ENCODE results near the gene PYCR2.
"Not testable (repeated sequence)": the region's sequence is repeated elsewhere in the genome, so short reads cannot be mapped to it uniquely, and the experiment has no call there.

The PYCR2 gene

DNA sequence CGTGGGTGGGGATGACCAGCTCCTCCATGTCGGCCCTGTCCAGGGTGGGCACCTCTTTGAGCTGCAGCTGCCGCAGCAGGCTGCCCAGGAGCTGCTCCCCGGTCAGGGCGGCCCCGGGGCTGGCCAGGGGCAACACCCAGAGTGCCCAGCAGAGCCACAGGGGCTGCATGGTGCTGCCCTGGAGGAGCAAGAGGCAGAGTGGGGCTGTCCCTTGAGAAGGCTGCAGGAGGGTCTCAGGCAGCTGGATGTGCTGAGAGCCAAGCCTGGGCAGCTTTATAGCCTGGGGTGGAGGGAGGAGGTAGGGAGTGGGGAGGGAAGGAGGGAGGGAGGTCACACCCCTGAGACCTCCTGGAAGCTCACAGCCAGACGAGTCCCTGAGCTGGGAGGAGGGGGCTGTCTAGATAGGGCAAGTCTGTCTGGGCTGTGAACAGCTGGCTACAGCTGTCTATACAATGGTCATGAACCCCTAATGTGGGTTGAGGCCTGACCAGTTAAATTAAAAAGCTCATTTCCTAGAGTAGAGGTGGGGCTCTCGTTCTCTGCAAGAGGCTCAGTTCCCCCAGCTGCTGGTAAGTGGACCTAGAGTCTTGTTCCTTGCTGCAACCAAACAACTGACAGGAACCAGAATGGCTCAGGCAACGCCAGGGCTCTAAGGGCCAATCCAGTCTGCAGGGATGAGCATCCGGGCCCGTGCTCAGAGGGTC lies 35.0 kb downstream of the PYCR2 start, which contains the start of gene LEFTY1:
TSS of gene LEFTY1 (minus strand) at position 249 of the 704 bp plus-strand sequence. CDS start at position 169, 80 bp downstream.
- no peak for DNase-seq

DNA sequence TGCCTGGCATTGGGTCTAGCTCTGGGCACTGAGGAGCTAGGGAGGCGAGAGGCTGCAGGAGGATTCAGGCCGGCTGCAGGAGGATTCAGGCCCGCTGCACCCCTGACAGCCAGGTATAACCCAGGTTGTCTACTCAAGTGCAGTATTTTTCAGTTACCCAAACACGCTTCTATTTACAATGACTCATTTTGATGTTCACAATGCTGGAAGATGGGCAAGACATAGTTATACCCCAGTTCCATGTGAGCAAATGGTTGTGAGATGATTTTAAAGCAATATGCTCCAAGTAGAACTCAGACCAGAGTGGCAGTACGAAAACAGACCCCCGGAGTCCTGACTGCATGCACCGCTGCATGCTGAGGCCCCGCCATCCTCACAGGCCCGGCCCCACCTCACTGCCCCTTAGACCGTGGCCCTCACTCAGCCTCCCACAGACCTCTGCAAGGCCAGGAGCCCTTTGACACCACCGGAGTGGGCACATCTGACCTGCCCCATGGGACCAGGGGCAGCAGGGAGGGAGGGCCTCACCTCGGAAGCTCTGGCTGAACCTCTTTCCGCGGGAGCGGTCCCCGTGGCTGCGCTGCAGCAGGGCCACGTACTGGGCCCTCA lies 35.7 kb downstream of the PYCR2 start:
- no peak for DNase-seq

DNA sequence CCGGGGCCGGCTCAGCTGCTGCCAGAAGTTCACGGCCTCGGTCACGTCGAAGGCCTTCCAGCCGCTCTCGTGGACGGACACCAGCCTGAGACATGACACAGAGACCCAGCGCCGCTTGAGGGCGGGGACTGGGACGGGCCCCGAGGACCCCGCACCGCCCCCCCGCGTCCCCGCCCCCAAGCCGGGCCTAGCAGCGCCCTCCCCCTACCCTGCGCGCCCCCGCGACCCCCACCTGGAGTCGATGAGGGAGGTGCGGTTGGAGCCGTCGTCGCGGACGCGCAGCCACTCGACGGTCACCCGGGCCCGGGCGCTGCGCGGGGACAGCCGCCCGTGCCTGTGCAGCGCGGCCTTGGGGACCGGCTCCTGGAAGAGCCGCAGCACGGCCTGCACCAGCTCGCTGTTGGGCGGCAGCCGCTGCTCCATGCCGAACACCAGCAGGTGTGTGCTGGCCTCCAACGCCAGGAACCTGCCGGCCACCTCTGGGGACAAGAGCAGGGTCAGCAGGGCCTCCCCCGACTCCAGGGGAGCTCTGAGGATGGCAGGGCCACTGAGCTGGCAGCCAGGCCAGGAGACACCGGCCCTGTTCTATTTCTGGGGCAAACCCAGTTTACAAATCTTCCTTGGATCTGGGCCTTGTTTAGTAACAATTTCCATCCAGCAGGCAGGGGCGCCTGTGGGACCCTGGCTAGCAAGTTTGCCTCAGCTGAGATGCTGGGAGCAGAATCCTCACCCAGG lies 36.3 kb downstream of the PYCR2 start:
- DNase-seq, result not testable (repeated sequence)

DNA sequence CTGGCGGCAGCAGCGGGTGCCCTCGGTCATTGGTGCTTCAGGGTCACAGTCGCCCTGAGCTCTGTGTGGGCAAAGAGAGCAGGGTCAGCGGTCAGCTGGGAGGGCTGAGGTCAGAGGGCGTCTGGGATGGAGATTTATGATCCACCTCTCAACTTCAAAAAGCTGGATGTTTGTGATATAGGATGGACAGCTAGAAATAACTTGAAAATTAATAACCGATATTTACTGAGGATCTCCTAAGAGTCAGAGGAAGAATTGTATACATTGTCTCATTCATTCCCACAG lies 37.1 kb downstream of the PYCR2 start:
- no peak for DNase-seq

DNA sequence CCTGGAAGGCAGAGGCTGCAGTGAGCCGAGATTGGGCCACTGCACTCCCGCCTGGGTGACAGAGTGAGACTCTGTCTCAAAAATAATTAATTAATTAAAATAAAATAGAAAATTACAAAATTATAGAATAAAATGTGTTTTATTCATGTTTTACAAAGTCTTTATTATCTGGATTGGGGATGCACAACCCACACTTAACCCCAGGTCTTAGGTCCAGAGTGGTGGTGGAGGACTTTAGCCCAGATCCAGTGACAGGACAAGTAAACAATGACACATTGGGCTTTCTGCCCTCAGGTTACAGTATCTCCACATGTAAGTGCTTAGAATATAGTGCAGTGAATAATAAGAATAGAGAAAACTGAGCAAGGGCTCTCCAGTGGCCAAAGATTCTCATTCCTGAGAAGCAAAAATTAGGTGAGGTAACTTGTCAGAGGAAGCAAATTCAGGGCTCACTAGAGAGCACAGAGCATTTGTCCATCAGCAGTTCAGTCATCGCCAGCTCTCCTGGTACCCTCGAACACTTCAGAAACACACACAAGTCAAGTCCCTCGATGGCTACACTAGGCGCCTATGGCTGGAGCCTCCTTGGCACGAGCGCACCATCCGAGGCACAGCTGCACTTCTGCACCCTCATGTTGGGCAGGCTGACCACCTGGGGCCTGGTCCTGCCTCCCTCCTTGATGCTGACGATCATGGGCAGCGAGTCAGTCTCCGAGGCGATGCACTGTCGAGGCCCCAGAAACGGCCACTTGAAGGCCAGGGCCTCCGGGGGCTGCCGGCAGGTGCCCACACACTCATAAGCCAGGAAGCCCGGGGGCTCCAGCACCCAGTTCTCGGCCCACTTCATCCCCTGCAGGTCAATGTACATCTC lies 37.7 kb downstream of the PYCR2 start:
- DNase-seq, result no peak

DNA sequence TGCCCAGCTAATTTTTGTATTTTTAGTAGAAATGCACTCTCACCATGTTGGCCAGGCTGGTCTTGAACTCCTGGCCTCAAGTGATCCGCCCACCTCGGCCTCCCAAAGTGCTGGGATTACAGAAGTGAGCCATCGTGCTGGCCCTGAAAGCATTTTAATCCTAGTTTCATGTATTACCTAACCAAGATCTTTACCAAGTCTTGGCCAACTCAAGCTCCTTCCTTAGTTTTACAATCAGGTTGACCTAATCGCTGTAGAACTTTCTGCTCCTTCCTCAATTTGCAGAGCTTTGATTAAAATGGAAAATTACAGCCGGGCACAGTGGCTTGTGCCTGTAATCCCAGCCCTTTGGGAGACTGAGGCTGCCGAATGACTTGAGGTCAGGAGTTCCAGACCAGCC lies 38.7 kb downstream of the PYCR2 start:
- no peak for DNase-seq

DNA sequence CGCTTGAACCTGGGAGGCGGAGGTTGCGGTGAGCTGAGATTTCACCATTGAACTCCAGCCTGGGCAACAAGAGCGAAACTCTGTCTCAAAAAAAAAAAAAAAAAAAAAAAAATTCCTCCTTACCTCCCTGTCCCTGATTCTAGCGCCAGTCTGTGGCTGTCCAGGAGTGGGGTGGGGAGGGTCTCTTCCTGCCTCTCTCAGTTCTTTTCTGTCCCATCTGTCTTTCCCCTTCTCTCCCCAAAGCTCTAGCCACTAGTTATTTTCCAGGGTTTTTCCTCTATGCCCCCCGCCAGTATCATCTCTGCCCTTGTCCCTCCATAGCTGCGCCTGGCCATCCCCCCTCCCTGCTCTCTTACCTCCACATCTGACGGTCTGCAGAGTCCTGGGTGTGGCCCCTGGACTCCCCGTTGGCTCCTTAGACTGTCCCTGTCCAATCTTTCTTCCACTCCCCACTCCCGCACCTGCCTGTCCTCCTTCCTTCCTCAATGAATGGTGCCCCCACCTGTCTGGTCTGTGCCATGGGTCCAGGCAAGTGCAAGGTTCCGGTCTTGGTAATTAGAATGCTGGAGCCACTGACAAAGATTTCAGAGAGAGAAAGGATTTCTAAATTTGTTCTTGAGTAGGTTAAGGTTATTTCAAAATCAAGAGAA lies 40.3 kb downstream of the PYCR2 start:
- no peak for DNase-seq

DNA sequence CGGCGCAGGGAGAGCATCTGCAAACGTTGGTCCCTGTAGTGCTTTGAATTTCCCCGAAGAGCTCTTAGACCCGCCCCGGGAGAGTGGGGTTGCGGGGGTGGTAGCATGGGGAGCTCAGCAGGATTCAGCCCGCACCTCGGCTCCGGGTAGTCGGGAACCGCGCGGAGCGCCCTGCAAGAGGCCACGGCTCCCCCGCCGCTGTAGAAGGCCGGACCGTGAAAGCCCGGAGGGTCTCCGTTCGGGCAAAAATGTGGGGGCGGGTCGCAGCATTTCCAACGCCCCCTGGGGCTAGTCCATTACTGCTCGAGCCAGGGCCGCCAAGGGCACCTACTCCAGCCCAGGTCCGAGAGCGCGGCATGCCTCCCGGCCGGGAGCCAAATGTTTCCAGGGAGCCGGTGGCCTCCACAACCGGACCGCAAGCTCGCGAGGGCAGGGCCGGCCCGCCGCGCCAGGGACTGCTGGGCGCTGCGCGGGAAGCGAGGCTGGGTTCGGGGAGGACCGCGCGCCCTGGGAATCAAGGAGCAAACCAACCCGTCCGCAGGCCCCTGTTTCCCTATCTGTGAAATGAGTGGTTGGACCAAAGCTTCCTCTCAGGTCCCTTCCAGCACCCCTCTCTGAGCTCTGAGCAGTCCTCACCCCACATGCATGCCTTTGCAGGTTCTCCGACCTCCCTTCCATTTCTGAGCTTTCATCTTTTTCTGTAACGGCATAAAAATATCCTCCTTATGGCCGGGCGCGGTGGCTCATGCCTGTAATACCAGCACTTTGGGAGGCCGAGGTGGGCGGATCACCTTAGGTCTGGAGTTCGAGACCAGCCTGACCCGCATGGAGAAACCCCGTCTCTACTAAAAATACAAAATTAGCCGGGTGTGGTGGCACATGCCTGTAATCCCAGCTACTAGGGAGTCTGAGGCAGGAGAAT lies 41.1 kb downstream of the PYCR2 start:
- no peak for DNase-seq

DNA sequence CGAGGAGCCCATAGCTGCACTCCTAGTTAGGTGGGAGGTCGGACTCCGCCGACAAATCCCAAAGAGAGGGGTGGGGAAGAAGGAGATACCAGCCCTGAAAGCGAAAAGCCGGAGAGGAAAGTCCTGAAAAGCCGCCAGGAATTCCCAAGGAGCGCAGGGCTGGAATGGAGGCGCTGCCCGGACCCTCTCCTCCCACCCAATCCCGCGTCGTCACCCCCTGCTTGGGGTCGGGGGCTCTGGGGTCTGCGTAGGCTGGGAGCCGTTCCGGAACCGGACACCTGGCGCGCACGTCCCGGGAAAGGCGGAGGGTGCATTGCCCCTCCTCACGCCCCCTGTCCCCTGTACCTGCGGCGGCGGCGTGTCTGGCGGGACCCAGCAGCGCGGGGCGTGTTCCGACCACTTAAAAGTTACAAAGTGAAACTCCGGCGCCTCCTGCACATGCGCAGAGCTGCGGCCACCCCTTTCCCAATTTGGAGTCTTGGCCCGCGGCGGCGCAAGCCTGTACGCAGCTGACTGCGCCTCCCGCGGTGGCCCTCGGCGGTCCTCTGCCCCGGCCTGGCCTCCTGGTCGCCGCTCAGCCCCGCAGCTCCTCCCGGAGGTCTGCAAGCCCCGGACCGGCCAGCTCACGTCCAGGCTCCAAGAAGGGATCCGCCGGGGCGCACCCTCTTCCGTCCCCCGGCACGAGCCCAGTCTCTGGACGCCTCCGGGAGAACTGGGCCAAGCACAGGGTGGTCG lies 41.9 kb downstream of the PYCR2 start, which contains the start of gene TMEM63A:
TSS of gene TMEM63A (minus strand) at position 422 of the 735 bp plus-strand sequence. CDS start 4,800 bp downstream, outside the sequence.
- peak; percentile 68 for DNase-seq

DNA sequence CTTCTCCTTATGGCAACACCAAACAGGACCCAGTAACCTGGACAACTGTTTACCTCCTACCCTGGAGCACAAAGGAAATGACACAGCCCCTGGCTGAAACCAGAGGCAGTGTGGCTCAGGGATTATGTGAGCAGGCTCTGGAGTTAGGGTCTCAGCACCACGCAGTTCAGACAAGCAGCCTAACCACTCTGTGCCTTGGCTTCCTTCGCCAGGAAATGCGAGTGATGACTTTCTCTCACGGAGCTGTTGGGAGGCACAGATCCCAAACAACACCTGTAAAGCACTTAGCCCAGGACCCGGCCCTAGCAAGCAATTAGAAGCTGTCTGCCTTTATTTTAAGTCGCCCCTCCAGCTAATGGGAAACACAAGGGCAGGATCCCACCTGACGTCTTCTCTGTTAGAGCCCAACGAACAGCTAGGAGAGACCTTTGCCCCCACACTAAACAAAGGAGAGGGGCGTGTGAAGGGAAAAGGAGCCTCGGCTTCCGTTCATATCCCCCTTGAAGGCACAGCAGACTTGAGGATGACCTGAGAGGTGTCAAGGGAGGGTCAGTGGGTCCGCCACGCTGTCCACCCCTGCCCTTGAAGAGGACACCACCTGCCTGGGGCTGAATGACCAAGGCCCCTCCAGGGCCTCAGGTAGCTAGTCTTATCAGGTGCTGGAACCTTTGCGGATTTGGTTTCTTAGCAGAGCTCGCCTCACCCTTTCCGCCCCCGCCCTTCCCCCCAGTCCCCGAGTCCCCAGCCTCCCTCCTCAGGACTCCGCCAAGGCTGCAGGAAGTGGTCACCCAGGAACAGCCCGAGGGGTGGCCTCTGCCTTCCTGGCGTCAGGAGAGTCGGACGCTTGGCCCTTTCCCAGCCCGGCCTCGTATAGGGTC lies 42.7 kb downstream of the PYCR2 start:
- no peak for DNase-seq

DNA sequence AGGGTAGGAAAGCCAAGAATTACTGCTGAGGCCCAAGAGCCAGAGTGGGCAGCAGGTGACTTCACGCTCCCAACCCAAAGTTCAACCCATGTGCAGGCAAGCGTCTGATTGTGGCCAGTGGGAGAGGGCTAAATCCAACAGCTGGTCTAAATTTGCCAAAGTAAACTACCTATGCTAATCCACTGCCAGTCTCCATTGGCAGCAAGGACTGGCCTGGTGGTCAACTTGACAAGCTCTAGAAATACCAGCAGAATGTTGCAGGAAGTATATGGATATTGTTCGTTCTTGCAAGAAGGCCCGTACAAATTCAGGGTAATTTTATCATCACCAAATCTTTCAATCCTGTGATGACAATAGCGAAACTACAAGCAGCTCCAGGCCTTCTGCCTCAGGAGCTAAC lies 43.4 kb downstream of the PYCR2 start:
- no peak for DNase-seq

DNA sequence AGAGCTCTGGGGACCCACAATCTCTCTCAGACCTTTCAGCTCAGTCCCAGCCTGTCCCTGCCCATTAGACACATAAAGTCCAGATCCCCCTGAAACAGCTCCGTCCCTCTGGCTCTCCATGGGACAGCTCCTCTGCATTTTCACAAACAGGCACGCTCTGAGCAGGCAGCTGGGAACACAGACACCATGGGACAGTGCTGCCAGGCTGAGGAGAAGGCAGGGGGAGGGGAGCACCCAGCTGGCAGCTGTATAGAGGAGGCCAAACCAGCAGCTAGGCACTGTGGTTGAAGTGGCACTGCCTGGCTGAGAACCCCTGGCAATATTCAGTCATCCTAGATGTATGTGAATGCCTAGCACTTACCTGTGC lies 43.8 kb downstream of the PYCR2 start:
- DNase-seq, result no peak

DNA sequence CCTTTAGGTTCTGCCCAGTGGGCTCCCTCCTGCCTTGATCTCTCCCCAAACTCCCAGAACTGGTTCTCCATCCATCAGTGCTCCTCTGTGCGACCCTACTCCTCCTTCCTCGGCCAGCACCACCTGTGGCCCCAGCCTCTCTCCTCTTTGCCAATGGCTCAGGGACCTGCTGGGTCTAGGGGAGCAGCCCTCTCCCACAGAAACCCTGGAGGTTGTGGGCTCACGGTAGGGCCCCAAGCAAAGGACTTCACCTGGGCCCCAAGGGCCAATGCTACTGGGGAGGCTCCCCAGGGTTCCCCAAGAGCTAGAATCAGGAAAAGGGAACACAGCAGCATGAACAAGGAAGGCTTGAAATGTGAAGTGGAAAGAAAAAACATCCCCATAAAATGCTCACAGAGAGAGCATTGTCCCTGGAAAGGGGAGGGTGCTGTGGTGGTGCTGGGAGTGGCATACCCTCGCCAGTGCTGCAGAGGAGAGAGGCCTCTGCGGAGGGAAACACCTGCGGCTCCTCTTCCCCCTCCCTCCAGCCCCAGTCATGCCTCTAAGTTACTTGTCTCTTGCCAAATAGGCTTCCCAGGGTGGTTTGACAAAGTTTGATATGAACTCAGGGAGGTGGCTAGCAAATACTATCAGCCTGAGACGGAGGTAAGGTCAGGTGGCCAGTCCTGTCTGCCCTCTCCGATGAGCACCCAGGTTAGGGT lies 44.4 kb downstream of the PYCR2 start:
- no peak for DNase-seq

DNA sequence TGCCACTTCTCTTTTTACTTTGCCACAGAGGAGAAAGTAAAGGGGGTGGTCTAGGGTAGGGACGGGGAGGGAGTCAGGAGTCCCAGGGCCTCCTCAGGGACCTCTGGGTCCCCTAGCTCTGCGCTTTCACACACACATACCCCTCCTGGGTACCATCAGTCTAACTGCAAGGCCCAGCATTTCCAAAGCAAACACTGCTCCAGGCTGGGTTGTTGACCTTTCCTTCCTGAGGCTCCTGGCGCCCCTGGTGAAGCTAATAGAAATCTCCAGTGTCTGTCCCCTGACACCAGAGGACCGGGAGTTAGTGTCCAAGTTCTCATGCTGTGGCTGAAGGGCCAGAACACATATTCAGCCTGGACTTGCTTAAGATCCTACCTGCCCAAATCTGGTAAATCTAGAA lies 45.8 kb downstream of the PYCR2 start:
- no peak for DNase-seq

DNA sequence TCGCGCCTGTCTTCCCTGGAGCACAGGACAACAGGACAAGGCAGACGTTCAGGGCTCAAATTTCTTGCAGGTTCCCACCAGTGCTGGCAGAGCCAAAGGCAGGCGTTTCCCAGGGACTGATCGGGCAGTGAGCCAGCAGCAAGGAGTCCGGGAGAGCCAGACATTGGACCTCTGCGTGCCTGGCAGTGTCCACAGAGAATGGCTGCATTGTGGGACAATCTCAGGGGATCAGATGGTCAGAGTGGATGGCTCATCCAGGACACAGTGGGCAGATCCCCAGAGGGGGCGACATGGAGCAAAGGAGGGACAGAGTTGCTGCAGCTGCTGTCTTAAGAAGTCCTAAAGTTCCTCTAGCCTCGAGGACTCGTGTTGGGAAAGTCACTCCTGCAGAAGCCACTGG lies 46.5 kb downstream of the PYCR2 start:
- DNase-seq, result no peak

DNA sequence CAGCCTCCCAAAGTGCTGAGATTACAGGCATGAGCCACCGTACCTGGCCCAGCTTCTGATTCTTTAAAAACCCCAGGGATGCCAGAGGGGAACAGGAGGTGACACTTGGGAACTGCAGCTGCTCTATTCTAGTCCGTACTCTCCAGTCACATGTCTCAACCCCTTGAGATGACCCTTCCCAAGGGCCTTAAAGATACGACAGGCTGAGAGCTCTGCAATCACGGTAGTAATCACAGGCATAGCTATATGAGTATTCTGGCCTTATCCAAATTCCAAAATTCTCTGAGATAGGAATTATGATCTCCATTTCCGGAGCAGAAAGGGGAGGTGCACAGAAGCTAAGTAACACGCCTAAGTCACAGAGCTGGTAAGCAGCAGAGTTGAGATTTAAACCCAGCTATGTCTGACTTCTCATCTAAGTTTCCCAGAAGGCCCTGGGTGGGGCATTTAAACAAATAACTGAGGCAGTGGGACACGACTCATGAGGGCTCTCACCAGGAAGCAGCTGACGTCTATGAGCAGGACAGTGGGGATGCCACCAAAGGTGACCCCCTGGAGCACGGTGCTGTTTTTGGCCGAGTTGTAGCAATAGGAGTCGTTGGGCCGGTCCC lies 47.0 kb downstream of the PYCR2 start:
- DNase-seq, result no peak

DNA sequence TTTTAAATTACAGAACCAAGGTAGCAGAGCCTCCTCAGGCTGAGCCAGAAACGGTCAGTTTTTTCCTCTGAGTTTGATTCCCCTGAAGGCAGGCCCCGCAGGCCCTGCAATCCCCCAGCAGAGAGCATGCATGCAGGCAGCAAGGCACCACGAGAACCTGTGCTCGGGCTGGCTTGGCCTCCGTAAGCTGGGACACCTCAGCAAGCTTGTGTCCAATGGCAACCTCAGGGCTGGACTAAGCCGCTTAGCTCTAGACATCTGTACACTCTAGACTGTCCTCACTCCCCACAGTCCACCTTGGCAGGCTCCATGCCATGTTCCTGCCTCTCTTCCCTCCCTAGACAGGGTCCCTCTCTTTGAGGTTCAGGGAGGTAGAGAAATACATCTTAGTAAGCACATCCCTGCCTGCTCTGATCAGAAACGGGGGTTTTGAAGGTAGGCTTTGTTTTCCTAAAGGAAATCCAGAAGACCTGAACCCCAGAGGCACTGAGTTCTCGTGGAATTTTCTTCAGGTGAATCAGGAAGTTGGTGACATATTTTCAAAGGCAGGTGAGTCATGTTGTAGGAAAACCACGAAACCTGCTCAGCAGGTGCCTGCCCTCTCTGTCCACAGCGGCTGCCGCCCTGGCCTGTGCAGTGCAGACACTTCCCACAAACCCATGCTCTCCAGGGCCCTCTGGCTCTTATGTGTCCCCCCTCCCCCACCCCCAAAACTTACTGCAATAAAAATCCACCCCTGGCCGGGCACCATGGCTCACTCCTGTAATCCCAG lies 48.8 kb downstream of the PYCR2 start:
- no peak for DNase-seq

DNA sequence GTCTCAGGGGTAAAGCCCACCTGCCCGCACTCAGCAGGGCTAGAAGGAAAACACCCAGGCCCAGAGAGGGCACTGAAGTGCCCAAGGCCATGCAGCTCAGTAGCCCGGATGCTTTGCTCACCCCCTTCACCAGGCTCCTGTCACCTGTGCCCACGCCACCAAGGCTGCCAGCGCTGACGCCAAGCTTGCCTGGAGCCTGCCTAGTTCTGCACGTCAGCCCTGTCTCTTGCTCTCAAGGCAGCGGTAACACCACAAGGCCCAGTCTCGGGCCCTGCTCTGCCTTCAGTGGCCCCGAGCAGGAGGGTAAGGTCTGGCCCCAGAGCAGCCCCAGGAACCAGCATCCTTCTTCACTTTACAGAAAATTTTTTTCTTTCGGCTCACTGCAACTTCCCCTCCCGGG lies 49.6 kb downstream of the PYCR2 start:
- DNase-seq, result no peak
